Osteoblast (primary cell): ENCODE data around the gene SPATA9. TPM values are rescaled to one million over a fixed set of nuclear protein-coding genes. Genes with fewer than 3 reads are reported as not detected.
A peak's percentile ranks its signal among the peaks of the same experiment; 100 is the strongest.

ENCODE experiments used
- DNase-seq: peaks from one replicate; pipeline ENCODE4 v3.0.0; 2011; ENCODE audit warnings: low spot score, mixed read lengths; ENCODE audit not compliant: insufficient read length; ENCODE audit errors: missing footprints
- H2AFZ ChIP-seq: 2 replicates; pipeline ENCODE4 v1.6.0; 2011; ENCODE audit warnings: mild to moderate bottlenecking, low read length
- H3K27ac ChIP-seq: 2 replicates; pipeline ENCODE4 v1.5.1; 2011; ENCODE audit warnings: mild to moderate bottlenecking, low read depth, low read length, moderate library complexity
- H3K27me3 ChIP-seq: 2 replicates; pipeline ENCODE4 v1.6.0; 2012; ENCODE audit warnings: mild to moderate bottlenecking, control low read depth, inconsistent platforms, low read length, moderate library complexity; ENCODE audit not compliant: insufficient read depth
- H3K36me3 ChIP-seq: 2 replicates; pipeline ENCODE4 v1.5.1; 2011; ENCODE audit warnings: mild to moderate bottlenecking, low read length, control low read depth, moderate library complexity; ENCODE audit not compliant: insufficient read depth
- H3K4me1 ChIP-seq: 2 replicates; pipeline ENCODE4 v1.5.1; 2011; ENCODE audit warnings: mild to moderate bottlenecking, low read length, control low read depth, moderate library complexity; ENCODE audit not compliant: insufficient read depth
- H3K4me2 ChIP-seq: 2 replicates; pipeline ENCODE4 v1.6.0; 2011; ENCODE audit warnings: mild to moderate bottlenecking, low read length; ENCODE audit not compliant: insufficient read depth
- H3K4me3 ChIP-seq: fragments of 200-600 bp; sonication (generic); 3 replicates; pipeline ENCODE4 v1.5.1; 2012; ENCODE audit warnings: mild to moderate bottlenecking, low read length, inconsistent platforms; ENCODE audit not compliant: insufficient read depth
- H3K79me2 ChIP-seq: 2 replicates; pipeline ENCODE4 v1.6.0; 2012; ENCODE audit warnings: mild to moderate bottlenecking, low read length, control low read depth, inconsistent platforms; ENCODE audit not compliant: insufficient read depth
- H3K9me3 ChIP-seq: 2 replicates; pipeline ENCODE4 v1.5.1; 2011; ENCODE audit warnings: low read depth, low read length, control low read depth
- H4K20me1 ChIP-seq: 2 replicates; pipeline ENCODE4 v1.6.0; 2012; ENCODE audit warnings: mild to moderate bottlenecking, low read length, control low read depth; ENCODE audit not compliant: insufficient read depth
- total RNA-seq: library from RNA; depleted of rRNA; stranded (reverse); fragments of >200 nt; gene quantifications from 2 replicates; pipeline ENCODE4 v1.2.3, GENCODE V29; 2012
- TF ChIP-seq, protein P1 (sequence below): IDR thresholded peaks from 2 replicates; pipeline ENCODE4 v1.5.1; 2011; ENCODE audit warnings: mild to moderate bottlenecking, low read depth, low read length, moderate library complexity; ENCODE audit errors: extremely low read depth

SPATA9 gene
- total RNA-seq, 1 donor, result 0.36 TPM

DNA sequence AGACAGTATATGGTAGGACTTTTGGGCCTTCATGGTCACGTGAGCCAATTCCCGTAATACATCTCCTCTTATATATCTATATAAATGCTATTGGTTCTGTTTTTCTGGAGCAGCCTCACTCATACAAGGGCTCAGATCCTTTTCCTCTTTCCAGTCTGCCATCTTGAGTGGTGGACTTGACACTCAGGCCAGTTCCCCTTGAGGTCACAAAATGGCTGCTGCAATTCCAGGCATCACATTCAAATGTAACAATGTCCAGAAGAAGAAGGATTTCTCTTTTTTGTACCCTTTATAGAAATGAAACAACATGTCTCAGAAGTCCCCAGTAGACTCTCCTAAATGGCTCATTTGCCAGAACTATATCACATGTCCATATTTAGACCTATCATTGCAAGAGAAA is 58.4 kb downstream of the SPATA9 start:
- Histone ChIP-seq H3K4me3 (no peak overlapping the region), H3K4me1 (peaks cover 14% of the 10 kb centered on the region), H3K9me3 (no peaks in the 10 kb centered on the region), H2AFZ (no peak overlapping the region), H3K27me3 (no peaks in the 10 kb centered on the region), H3K36me3 (no peaks in the 10 kb centered on the region), H3K4me2 (no peak overlapping the region), H3K79me2 (no peaks in the 10 kb centered on the region), H4K20me1 (no peaks in the 10 kb centered on the region), H3K27ac (no peak overlapping the region)
- DNase-seq, result no peak
- TF ChIP-seq, protein P1, sequence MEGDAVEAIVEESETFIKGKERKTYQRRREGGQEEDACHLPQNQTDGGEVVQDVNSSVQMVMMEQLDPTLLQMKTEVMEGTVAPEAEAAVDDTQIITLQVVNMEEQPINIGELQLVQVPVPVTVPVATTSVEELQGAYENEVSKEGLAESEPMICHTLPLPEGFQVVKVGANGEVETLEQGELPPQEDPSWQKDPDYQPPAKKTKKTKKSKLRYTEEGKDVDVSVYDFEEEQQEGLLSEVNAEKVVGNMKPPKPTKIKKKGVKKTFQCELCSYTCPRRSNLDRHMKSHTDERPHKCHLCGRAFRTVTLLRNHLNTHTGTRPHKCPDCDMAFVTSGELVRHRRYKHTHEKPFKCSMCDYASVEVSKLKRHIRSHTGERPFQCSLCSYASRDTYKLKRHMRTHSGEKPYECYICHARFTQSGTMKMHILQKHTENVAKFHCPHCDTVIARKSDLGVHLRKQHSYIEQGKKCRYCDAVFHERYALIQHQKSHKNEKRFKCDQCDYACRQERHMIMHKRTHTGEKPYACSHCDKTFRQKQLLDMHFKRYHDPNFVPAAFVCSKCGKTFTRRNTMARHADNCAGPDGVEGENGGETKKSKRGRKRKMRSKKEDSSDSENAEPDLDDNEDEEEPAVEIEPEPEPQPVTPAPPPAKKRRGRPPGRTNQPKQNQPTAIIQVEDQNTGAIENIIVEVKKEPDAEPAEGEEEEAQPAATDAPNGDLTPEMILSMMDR, result no peak

DNA sequence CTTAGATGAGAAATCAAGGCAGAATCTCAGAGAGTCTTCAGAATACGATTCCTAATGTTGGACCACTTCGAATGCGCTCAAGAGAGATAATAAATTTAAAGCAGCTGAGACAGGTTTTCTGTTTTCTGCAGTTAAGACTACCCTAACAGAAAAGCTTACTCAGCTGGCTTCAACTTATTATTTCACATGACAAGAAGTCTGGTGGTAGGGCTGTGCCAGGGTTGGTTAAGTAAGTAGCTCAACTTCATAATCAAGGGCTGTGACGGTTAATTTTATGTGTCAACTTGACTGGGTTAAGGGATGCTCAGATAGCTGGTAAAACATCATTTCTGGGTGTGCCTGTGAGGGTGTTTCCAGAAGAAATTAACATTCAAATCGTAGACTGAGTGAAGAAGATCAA is 59.1 kb downstream of the SPATA9 start:
- Histone ChIP-seq H2AFZ (no peak overlapping the region), H4K20me1 (no peaks in the 10 kb centered on the region), H3K4me1 (peaks cover 15% of the 10 kb centered on the region), H3K36me3 (no peaks in the 10 kb centered on the region), H3K4me2 (no peak overlapping the region), H3K27me3 (no peaks in the 10 kb centered on the region), H3K4me3 (no peak overlapping the region), H3K27ac (no peak overlapping the region), H3K79me2 (no peaks in the 10 kb centered on the region), H3K9me3 (no peaks in the 10 kb centered on the region)
- TF ChIP-seq, protein P1, result no peak
- DNase-seq, result no peak

- Histone ChIP-seq H3K27ac (no peak overlapping the region), H3K4me2 (peak overlapping the region; percentile 94), H3K79me2 (no peaks in the 10 kb centered on the region), H3K36me3 (no peaks in the 10 kb centered on the region), H3K4me3 (no peak overlapping the region), H3K9me3 (no peaks in the 10 kb centered on the region), H4K20me1 (no peaks in the 10 kb centered on the region), H3K4me1 (peaks cover 18% of the 10 kb centered on the region), H3K27me3 (no peaks in the 10 kb centered on the region), H2AFZ (no peak overlapping the region)
- DNase-seq, result no peak
- TF ChIP-seq, protein P1, result no peak
These were observed 60.8 kb downstream of the SPATA9 start for GRCh38 chr5:95621839-95622629.
